ENCODE measurements around the gene CARMIL1. TPM values are rescaled to one million over a fixed set of nuclear protein-coding genes. Genes with fewer than 3 reads are reported as not detected.

CARMIL1 gene
- total RNA-seq, 1 donor from 2014 or later: 19.1 TPM

GRCh38 chr6:25232479-25232878, 46.7 kb upstream of the CARMIL1 start:
- no peak overlapping the region for H3K27ac Mint-ChIP-seq (ENCODE audit: unreplicated experiment)
- Histone ChIP-seq H3K4me1 (ENCODE audit: insufficient read depth, low read length) (peaks cover 13% of the 10 kb centered on the region), H3K9me3 (ENCODE audit: insufficient read depth, low read depth, low read length) (no peaks in the 10 kb centered on the region), H3K4me2 (ENCODE audit: low read length) (peak overlapping the region; percentile 10), H2AFZ (ENCODE audit: low read depth, low read length) (peak overlapping the region; percentile 47), H3K27me3 (ENCODE audit: insufficient read depth, low read length) (no peaks in the 10 kb centered on the region), H4K20me1 (ENCODE audit: insufficient read depth, low read length) (no peaks in the 10 kb centered on the region), H3K9ac (ENCODE audit: low read length) (no peak overlapping the region), H3K36me3 (ENCODE audit: insufficient read depth, low read length) (no peaks in the 10 kb centered on the region), H3K79me2 (ENCODE audit: insufficient read depth, low read length) (no peaks in the 10 kb centered on the region), H3K4me3 (ENCODE audit: insufficient read depth, low read depth, low read length) (no peak overlapping the region), H3K27ac (ENCODE audit: low read depth, low read length) (no peak overlapping the region)
- H3K4me3 Mint-ChIP-seq (ENCODE audit: unreplicated experiment): no peak overlapping the region
- no peaks in the 10 kb centered on the region for H3K27me3 Mint-ChIP-seq (ENCODE audit: low read depth, unreplicated experiment)
- no peaks in the 10 kb centered on the region for H3K9me3 Mint-ChIP-seq (ENCODE audit: unreplicated experiment)
- FAIRE-seq (no peak), DNase-seq (ENCODE audit: low read depth) (no peak)
- TF ChIP-seq CTCF (IDR thresholded peaks at IDR 0.05; ENCODE audit: insufficient read depth, low read depth, low read length) (no peak), EZH2 (IDR thresholded peaks at IDR 0.05; ENCODE audit: insufficient read depth, low read length) (no peak)
- peaks cover 23% of the 10 kb centered on the region for H3K4me1 Mint-ChIP-seq (ENCODE audit: low read depth, unreplicated experiment)
- no peaks in the 10 kb centered on the region for H3K36me3 Mint-ChIP-seq (ENCODE audit: low read depth, unreplicated experiment)

GRCh38 chr6:25233226-25233625, 45.9 kb upstream of the CARMIL1 start:
- no peaks in the 10 kb centered on the region for H3K79me2 ChIP-seq (ENCODE audit: insufficient read depth, low read length)
- H3K9ac ChIP-seq (ENCODE audit: low read length): no peak overlapping the region
- TF ChIP-seq CTCF (IDR thresholded peaks at IDR 0.05; ENCODE audit: insufficient read depth, low read depth, low read length): no peak
- no peak for TF ChIP-seq EZH2 (IDR thresholded peaks at IDR 0.05; ENCODE audit: insufficient read depth, low read length)
- H3K4me1 ChIP-seq (ENCODE audit: insufficient read depth, low read length): peaks cover 13% of the 10 kb centered on the region
- FAIRE-seq (peak; percentile 20), DNase-seq (ENCODE audit: low read depth) (no peak)
- H4K20me1 ChIP-seq (ENCODE audit: insufficient read depth, low read length): no peaks in the 10 kb centered on the region
- peaks cover 27% of the 10 kb centered on the region for H3K4me1 Mint-ChIP-seq (ENCODE audit: low read depth, unreplicated experiment)
- no peaks in the 10 kb centered on the region for H3K27me3 Mint-ChIP-seq (ENCODE audit: low read depth, unreplicated experiment)
- H3K9me3 Mint-ChIP-seq (ENCODE audit: unreplicated experiment): no peaks in the 10 kb centered on the region
- no peak overlapping the region for H3K27ac ChIP-seq (ENCODE audit: low read depth, low read length)
- no peaks in the 10 kb centered on the region for H3K9me3 ChIP-seq (ENCODE audit: insufficient read depth, low read depth, low read length)
- H3K27me3 ChIP-seq (ENCODE audit: insufficient read depth, low read length): no peaks in the 10 kb centered on the region
- H3K36me3 ChIP-seq (ENCODE audit: insufficient read depth, low read length): no peaks in the 10 kb centered on the region
- no peak overlapping the region for H3K4me3 ChIP-seq (ENCODE audit: insufficient read depth, low read depth, low read length)
- H3K36me3 Mint-ChIP-seq (ENCODE audit: low read depth, unreplicated experiment): no peaks in the 10 kb centered on the region
- H3K4me3 Mint-ChIP-seq (ENCODE audit: unreplicated experiment): no peak overlapping the region
- H3K4me2 ChIP-seq (ENCODE audit: low read length): no peak overlapping the region
- no peak overlapping the region for H2AFZ ChIP-seq (ENCODE audit: low read depth, low read length)
- no peak overlapping the region for H3K27ac Mint-ChIP-seq (ENCODE audit: unreplicated experiment)

GRCh38 chr6:25237579-25237978, 41.6 kb upstream of the CARMIL1 start:
- Histone ChIP-seq H3K27ac (ENCODE audit: low read depth, low read length) (no peak overlapping the region), H3K79me2 (ENCODE audit: insufficient read depth, low read length) (no peaks in the 10 kb centered on the region), H3K4me2 (ENCODE audit: low read length) (no peak overlapping the region), H2AFZ (ENCODE audit: low read depth, low read length) (no peak overlapping the region), H3K4me1 (ENCODE audit: insufficient read depth, low read length) (no peaks in the 10 kb centered on the region), H3K9ac (ENCODE audit: low read length) (no peak overlapping the region), H4K20me1 (ENCODE audit: insufficient read depth, low read length) (no peaks in the 10 kb centered on the region), H3K9me3 (ENCODE audit: insufficient read depth, low read depth, low read length) (no peaks in the 10 kb centered on the region), H3K27me3 (ENCODE audit: insufficient read depth, low read length) (no peaks in the 10 kb centered on the region), H3K4me3 (ENCODE audit: insufficient read depth, low read depth, low read length) (no peak overlapping the region), H3K36me3 (ENCODE audit: insufficient read depth, low read length) (no peaks in the 10 kb centered on the region)
- Mint-ChIP-seq H3K27me3 (ENCODE audit: low read depth, unreplicated experiment) (no peaks in the 10 kb centered on the region), H3K27ac (ENCODE audit: unreplicated experiment) (peak overlapping the region; percentile 16), H3K9me3 (ENCODE audit: unreplicated experiment) (no peaks in the 10 kb centered on the region), H3K36me3 (ENCODE audit: low read depth, unreplicated experiment) (no peaks in the 10 kb centered on the region), H3K4me1 (ENCODE audit: low read depth, unreplicated experiment) (peaks cover 3% of the 10 kb centered on the region), H3K4me3 (ENCODE audit: unreplicated experiment) (no peak overlapping the region)
- FAIRE-seq (no peak), DNase-seq (ENCODE audit: low read depth) (no peak)
- TF ChIP-seq CTCF (IDR thresholded peaks at IDR 0.05; ENCODE audit: insufficient read depth, low read depth, low read length) (no peak), EZH2 (IDR thresholded peaks at IDR 0.05; ENCODE audit: insufficient read depth, low read length) (no peak)

All from astrocyte (in vitro differentiated cells and primary cell).